NCI-H1930 (cell line): ENCODE measurements around the gene OR2Y1.
"Not testable (repeated sequence)": the region's sequence is repeated elsewhere in the genome, so short reads cannot be mapped to it uniquely, and the experiment has no call there.

Experiments
- DNase-seq, 2 experiments: peaks; one replicate each; lab custom pipeline; 2025; lab: John Stamatoyannopoulos, UW

Gene OR2Y1, protein sequence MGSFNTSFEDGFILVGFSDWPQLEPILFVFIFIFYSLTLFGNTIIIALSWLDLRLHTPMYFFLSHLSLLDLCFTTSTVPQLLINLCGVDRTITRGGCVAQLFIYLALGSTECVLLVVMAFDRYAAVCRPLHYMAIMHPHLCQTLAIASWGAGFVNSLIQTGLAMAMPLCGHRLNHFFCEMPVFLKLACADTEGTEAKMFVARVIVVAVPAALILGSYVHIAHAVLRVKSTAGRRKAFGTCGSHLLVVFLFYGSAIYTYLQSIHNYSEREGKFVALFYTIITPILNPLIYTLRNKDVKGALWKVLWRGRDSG

DNA sequence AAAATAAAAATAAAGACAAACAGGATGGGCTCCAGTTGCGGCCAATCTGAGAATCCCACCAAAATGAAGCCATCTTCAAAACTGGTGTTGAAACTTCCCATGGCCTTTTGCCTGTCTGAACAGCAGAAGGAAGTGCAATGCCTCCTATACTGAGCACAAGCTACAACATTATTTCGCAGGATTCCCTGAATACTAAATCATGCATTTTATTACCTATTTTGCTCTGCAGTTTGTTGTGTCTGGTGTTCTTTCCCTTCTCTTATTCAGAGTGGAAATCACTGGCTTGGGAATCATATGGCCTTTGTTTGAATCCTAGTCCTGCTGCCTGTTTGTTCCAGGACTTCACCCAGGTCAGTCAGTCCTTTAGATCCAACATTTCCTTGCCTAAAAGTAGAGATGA lies at the start of gene OR2Y1:
OR2Y1 (minus strand) TSS at position 101 of the 400 bp plus-strand sequence; CDS start at position 101, 0 bp downstream.
- DNase-seq = no peak

DNA sequence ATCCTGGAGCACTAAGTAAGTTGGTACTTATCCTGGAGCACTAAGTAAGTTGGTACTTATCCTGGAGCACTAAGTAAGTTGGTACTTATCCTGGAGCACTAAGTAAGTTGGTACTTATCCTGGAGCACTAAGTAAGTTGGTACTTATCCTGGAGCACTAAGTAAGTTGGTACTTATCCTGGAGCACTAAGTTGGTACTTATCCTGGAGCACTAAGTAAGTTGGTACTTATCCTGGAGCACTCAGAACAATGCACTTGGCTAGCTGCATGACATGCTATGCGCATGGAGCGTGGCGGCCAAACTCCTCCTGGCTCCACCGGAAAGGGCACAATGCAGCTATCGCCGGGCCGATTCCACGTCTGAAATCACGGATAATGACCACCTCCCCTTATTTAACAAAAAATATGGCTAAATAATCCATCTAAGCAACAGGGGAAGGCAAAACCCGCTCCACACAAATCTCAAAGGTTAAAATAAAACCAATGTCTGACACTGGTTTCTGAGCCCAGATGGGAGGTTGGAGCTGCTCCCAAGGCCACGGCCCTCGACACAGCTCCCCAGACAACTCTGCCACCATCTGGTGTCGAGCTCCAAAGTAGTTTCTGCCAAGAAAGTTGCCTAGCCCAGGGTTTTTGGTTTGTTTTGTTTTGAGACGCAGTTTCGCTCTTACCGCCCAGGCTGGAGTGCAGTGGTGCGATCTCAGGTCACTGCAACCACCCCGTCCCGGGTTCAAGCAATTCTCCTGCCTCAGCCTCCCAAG lies 49.0 kb upstream of the OR2Y1 start:
- DNase-seq = not testable (repeated sequence)

DNA sequence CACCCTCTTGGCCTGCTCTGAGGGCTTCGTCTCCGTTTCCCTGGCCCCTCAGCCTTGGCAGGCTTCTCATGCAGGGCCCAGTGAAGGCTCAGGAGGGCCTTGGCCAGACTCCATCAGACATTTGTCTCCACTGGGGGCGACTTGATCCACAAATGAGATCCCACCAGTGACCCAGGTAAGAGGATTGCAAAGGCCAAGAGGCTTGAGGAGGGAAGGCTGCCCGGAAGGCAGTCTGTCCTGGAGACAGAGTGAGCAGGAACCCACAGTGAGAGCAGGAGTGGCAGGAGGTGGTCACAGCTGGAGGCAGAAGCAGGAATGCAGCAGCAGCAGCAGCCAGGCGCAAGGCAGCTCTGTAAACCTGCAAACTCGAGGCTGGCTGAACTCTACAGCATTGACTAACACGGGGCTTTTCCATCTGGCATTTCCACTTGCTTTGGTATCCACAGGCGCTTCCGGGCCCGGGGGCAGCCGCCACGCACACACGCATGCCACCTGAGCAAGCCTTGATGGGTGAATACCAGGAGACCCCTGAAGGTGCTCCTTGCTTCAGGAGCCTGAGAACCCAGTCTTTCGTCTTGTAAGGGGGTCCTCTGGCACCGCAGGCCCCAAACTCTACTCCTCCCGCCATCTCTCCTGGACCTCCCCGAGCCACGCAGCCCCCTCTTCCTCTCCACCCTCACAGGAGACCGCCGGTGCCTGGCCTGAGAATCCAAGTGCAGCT lies 48.0 kb upstream of the OR2Y1 start:
- no peak for DNase-seq

- no peak for DNase-seq
Measured at GRCh38 chr5:180786531-180787398, 46.9 kb upstream of the OR2Y1 start.

GRCh38 chr5:180785794-180786221 lies 46.0 kb upstream of the OR2Y1 start:
- DNase-seq = no peak

DNA sequence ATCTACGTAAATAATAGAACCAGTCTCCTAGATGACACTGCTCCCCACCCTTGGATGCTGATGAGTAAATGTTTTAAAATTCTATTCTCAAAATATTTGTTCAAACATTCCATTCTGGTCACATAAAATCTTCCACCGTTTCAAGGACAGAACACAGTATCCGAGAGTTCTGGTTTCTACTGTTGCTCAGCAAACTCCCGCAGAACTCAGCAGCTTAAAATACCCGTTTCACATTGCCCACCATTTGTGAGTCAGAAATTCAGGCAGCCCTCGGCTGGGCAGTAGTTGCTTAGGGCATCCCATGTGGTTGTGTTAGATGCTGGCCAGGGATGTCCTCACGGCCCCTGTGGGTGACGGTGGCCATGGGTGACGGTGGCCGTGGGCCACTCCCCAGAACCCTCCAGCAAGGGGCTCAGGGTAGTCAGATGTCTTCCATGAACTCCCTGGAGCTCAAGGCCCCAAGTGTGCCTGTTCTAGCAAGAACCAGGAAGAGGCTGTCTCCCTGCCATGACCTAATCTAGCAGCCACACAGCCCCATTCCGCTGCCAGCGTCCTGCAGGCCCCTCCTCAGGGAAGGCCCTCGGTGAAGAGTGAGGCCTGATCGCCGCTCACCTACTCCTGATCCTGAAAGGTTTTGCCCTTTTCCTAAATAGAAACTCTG lies 45.4 kb upstream of the OR2Y1 start:
- DNase-seq = no peak

- peak in 1 of 2 experiments; percentile 28 for DNase-seq
Measured at GRCh38 chr5:180784497-180785097, 44.7 kb upstream of the OR2Y1 start.

DNA sequence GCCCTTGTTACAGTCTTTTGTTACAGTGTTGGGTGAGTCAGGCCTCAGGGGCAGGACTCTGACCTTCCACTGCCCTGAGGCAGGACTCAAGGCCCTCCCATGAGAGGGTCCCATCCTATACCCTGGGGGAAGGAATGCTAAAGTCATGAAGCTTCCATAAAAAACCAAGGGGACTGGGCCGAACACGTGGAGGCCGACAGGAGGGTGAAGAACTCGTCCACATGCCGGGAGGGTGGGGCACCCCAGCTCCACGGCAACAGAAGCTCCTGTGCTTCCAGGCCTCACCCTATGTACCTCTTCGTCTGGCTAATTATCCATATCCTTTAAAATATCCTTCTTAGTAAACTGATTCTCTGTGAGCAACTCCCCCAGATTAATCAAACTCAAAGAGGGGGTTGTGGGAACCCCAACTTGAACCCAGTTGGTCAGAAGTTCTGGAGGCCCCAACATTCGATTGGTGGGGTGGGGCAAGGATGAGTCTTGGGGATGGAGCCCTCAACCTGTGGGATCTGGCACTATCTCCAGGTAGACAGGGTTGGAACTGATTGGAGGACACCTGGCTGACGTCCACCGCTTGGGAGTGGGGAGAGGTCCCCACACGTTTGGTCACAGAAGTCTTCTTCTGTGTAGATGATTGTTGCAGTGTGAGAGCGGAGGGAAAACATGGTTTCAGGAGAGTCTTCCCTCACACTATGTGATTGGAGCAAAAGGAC lies 43.6 kb upstream of the OR2Y1 start:
- DNase-seq = no peak

- no peak for DNase-seq
Measured at GRCh38 chr5:180782748-180783147, 42.9 kb upstream of the OR2Y1 start.

- DNase-seq = not testable (repeated sequence)
Measured at GRCh38 chr5:180781900-180782326, 42.1 kb upstream of the OR2Y1 start.

GRCh38 chr5:180779985-180780610 lies 40.2 kb upstream of the OR2Y1 start:
- DNase-seq = no peak

DNA sequence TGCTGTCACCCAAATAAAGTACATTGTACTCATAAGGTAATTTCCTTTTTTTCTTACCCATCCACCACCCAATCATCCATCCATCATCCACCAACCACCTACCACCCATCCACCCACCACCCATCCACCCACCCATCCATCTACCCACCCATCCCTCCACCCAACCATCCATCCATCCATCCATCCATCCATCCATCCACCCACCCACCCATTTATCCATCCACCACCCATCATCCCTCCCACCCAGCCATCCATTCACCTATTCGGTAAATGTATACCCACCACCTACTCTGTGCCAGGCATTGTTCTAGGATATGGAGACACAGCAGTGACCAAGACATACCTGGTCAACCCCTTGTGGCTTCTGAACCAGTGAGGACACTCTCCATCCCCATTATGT lies 37.6 kb upstream of the OR2Y1 start:
- DNase-seq = no peak

- DNase-seq = no peak
Measured at GRCh38 chr5:180776376-180776775, 36.5 kb upstream of the OR2Y1 start.

DNA sequence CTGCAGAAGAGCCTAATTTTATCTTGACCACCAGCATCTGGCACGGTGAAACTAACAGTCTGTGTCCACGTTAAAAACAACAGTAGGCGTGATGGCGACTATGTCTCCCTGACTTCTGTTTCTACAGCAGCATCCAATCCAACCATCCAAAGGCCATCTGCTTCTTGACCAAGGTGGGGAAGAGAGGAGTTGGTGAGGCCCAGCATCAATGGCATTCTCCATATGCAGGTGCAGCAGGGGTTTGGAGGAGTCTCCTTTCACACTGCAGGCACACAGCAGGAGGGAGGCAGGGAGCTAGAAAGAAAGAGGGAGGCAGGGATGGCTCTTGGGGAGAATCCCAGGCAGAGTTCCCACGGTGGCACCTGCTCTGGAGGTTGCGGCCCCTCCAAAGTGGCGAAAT lies 35.8 kb upstream of the OR2Y1 start:
- no peak for DNase-seq

DNA sequence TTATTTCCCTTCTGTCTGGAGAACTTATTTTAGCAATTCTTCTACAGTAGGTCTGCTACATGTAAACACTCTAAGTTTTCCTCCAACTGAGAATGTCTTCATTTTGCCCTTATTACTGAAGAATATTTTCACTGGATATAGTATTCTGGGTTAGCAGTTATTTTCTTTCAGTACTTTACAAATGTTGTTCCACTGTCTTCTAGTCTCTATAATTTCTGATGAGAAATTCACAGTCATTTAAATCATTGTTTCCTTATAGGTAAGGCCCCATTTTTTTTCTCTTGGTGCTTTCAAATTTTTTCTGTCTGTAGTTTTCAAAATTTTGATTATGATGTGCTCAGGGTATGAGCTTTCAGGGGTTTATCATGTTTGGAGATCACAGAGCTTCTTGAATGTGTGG lies 32.0 kb upstream of the OR2Y1 start:
- DNase-seq = no peak

GRCh38 chr5:180769821-180770220 lies 30.0 kb upstream of the OR2Y1 start:
- no peak for DNase-seq

DNA sequence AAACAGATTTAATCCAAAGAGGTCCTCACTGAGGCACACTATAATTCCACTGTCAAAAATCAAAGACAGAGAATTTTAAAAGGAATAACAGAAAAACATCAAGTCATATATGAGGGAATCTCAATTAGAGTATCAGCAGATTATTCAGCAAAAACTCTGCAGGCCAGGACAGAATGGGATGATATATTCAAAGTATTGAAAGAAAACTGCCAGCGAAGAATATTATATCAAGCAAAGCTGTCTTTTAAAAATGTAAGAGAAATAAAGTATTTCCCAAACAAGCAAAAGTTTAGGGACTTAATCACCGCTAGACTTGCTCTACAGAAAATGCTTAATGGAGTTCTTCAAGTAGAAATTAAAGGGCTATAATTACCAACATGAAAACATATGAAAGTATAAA lies 15.7 kb upstream of the OR2Y1 start:
- no peak for DNase-seq

DNA sequence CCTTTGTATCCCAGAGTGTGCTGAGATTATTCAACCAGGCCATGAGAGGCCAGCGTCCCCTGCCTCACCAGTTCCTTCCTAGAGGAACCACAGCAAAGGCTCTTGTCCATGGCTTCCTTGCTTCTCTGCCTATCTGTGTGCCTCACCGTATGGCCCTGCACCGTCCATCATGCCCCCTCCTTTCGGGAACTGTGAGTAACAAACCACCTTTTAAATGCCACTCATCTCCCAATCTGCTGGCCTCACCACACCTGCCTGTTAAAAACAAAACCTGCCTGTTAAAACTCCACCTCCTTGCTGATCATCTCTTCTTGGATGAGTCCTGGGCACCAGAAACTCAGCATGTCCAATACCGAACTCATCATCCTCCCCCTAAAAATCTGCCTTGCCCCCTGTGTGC lies 4.4 kb upstream of the OR2Y1 start:
- DNase-seq = no peak

DNA sequence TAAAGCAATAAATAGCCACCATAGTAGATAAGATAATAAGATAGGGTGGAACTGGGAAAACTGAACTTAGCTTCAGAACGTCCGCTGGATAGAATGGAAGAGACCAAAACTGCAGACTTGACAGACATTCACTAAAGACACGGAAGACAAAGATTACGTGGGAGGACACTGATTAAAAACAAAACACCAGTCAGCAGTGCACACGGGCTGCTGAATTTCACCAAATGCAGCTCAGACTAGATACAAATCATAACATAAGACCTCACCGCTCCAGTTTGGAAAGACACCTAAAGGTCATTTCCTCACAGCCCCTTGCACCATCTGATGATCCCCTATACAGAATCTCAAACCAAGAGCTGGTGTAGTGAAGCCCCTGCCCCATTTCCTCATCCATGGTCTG lies 2.9 kb upstream of the OR2Y1 start:
- DNase-seq = no peak

GRCh38 chr5:180740953-180741352 lies 1.1 kb upstream of the OR2Y1 start:
- DNase-seq = not testable (repeated sequence)
